IMR-90 (cell line): ENCODE measurements around the gene RAD51B.

Source experiments
- CTCF ChIP-seq: conservative IDR thresholded peaks from 2 replicates; pipeline ENCODE4 v1.5.1; 2012; ENCODE audit warnings: mild to moderate bottlenecking, low read depth, low read length, improper control_type of control experiment
- POLR2A ChIP-seq: IDR thresholded peaks from 2 replicates; pipeline ENCODE4 v1.6.1; 2012; ENCODE audit warnings: mild to moderate bottlenecking, low read depth, low read length
- RCOR1 ChIP-seq: IDR thresholded peaks from 2 replicates; pipeline ENCODE4 v1.6.1; 2012; ENCODE audit warnings: mild to moderate bottlenecking, low read length, improper control_type of control experiment; ENCODE audit not compliant: insufficient replicate concordance

GRCh38 chr14:68724914-68725313 is 905.3 kb downstream of the RAD51B start:
- TF ChIP-seq CTCF = no peak
- TF ChIP-seq POLR2A = no peak
- TF ChIP-seq RCOR1 = no peak
